Colonic mucosa (tissue), 4 donors: ENCODE data around the gene MORN5. TPM values are rescaled to one million over a fixed set of nuclear protein-coding genes. Genes with fewer than 3 reads are reported as not detected.

Source experiments
- DNase-seq: peaks from one replicate; pipeline ENCODE4 v3.0.0-alpha.2; 2020
- H3K27ac ChIP-seq: fragments of 200-600 bp; one replicate; pipeline ENCODE4 v1.8.0; 2021
- H3K27me3 ChIP-seq: fragments of 200-600 bp; one replicate; pipeline ENCODE4 v1.8.0; 2021
- H3K36me3 ChIP-seq: fragments of 200-600 bp; one replicate; pipeline ENCODE4 v1.8.0; 2021
- H3K4me1 ChIP-seq: fragments of 200-600 bp; one replicate; pipeline ENCODE4 v1.8.0; 2021; ENCODE audit warnings: mild to moderate bottlenecking
- H3K4me3 ChIP-seq: fragments of 200-600 bp; one replicate; pipeline ENCODE4 v1.8.0; 2021
- H3K9ac ChIP-seq, 2 donors: one replicate each; pipeline ENCODE4 v1.7.0; 2013; ENCODE audit warnings: control low read depth in 2 of 2, low read depth in 2 of 2, low read length in 2 of 2
- H3K9me3 ChIP-seq: fragments of 200-600 bp; one replicate; pipeline ENCODE4 v1.8.0; 2021
- intact Hi-C: fragments of 100-400 bp; cut with DNase I; formaldehyde crosslinking; loops from one replicate; pipeline ENCODE4 v1.14.1; 2022
- total RNA-seq, 2 donors: library from RNA; stranded (reverse); fragmentation: NEBNext Ultra II Directional in 1 of 2; extraction: Animal tissue kit (Norgen Biotek cat#: 25700) in 1 of 2; gene quantifications; one replicate each; pipeline ENCODE4 v1.2.1, GENCODE V29; 2021
- TF ChIP-seq, protein P1 (sequence below): fragments of 200-600 bp; IDR thresholded peaks from one replicate; pipeline ENCODE4 v1.8.0; 2022; ENCODE audit warnings: antibody characterized with exemption, mild to moderate bottlenecking
- donor health status: healthy.
- donor health status: DM: no; HTN: no; CAD: no.
- donor health status: DM: no; HTN: no; CAD: no.

The MORN5 gene
- total RNA-seq, 2 donors from 2014 or later: 7.0 TPM; not detected in 1

- TF ChIP-seq, protein P1, sequence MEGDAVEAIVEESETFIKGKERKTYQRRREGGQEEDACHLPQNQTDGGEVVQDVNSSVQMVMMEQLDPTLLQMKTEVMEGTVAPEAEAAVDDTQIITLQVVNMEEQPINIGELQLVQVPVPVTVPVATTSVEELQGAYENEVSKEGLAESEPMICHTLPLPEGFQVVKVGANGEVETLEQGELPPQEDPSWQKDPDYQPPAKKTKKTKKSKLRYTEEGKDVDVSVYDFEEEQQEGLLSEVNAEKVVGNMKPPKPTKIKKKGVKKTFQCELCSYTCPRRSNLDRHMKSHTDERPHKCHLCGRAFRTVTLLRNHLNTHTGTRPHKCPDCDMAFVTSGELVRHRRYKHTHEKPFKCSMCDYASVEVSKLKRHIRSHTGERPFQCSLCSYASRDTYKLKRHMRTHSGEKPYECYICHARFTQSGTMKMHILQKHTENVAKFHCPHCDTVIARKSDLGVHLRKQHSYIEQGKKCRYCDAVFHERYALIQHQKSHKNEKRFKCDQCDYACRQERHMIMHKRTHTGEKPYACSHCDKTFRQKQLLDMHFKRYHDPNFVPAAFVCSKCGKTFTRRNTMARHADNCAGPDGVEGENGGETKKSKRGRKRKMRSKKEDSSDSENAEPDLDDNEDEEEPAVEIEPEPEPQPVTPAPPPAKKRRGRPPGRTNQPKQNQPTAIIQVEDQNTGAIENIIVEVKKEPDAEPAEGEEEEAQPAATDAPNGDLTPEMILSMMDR: no peak
- no peak for DNase-seq
- Histone ChIP-seq H3K27me3 (no peaks in the 10 kb centered on the region), H3K9me3 (no peaks in the 10 kb centered on the region), H3K4me3 (no peak overlapping the region), H3K9ac (no peak overlapping the region), H3K36me3 (no peaks in the 10 kb centered on the region), H3K27ac (no peak overlapping the region), H3K4me1 (no peaks in the 10 kb centered on the region)
- intact Hi-C loops: no loop called here
Measured at GRCh38 chr9:122204055-122204454, 44.3 kb downstream of the MORN5 start.

- TF ChIP-seq, protein P1: no peak
- H3K4me3 ChIP-seq: no peak overlapping the region
- H3K36me3 ChIP-seq: no peaks in the 10 kb centered on the region
- H3K9ac ChIP-seq: no peak overlapping the region
- no peak overlapping the region for H3K27ac ChIP-seq
- DNase-seq: no peak
- H3K27me3 ChIP-seq: no peaks in the 10 kb centered on the region
- H3K9me3 ChIP-seq: no peaks in the 10 kb centered on the region
- intact Hi-C loops: no loop called here
- no peaks in the 10 kb centered on the region for H3K4me1 ChIP-seq
Measured at GRCh38 chr9:122204491-122204890, 44.8 kb downstream of the MORN5 start.

DNA sequence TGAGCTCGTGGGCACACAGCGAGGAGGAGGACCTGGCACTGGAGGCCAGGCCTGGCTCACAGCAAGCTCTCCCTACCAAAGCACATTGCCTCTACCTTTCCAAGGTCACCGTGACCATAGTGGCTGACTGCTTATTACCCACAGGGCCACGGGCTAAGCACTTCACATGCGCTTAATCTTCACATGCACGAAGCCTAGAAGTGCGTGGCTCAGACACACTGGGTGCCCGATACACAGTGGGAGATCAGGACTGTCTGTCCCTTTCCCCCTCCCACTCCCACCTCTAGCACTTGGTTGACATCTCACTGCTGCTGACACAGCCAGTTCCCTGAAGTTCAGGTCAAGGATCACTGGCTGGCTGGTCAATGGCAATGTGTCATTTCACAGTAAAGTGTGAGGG is 45.5 kb downstream of the MORN5 start:
- H3K9ac ChIP-seq: no peak overlapping the region
- H3K27ac ChIP-seq: no peak overlapping the region
- TF ChIP-seq, protein P1: no peak
- no peak for DNase-seq
- intact Hi-C loops: no loop called here
- H3K4me1 ChIP-seq: no peaks in the 10 kb centered on the region
- no peak overlapping the region for H3K4me3 ChIP-seq
- H3K27me3 ChIP-seq: no peaks in the 10 kb centered on the region
- H3K9me3 ChIP-seq: no peaks in the 10 kb centered on the region
- H3K36me3 ChIP-seq: no peaks in the 10 kb centered on the region

DNA sequence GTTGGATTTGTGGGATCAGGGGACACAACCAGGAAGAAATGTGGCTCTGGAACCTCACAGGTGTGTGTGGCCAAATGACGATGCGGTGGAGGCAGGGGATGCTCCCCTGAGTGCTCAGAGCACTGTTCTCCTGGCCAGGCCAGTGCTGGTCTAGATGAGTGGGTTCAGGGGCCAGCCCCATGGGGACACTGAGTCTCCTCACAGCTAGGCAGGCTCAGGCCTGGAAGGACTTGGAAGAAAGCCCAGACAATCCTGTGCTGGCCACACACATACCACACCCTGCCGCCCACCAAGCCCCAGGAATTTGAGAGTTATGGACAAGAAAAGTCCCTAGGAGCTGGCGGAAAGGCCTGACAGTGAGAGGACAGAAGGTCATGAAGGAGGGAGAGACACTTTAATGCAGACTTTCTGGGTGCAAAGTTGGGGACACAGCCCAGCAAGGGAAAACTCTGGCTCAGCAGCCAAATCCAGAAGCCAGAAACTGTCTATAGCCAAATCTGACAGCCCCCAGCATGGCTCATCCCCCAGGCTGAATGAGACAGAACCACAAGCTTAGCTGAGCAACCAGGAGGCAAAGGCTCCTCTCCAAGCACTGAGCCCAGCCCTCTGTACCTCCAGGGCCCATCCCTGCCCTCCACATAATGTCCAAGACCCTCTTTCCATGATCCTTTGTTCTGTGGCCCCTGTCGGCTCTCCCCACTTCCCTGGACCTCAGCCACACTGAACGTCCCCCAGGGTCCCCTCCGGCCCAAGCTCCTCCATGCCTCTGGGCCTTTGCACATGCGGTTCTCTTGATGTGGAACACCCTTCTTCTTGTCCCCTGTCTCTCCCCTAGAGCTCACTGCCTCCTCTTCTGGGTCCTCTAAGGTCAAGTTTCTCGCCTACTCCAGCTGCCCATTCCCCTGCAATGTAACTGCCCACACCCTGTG is 46.7 kb downstream of the MORN5 start:
- no peaks in the 10 kb centered on the region for H3K36me3 ChIP-seq
- intact Hi-C loops: no loop called here
- DNase-seq: no peak
- H3K27ac ChIP-seq: no peak overlapping the region
- no peak overlapping the region for H3K9ac ChIP-seq
- H3K4me3 ChIP-seq: no peak overlapping the region
- H3K9me3 ChIP-seq: no peaks in the 10 kb centered on the region
- no peaks in the 10 kb centered on the region for H3K4me1 ChIP-seq
- H3K27me3 ChIP-seq: peaks cover 3% of the 10 kb centered on the region
- TF ChIP-seq, protein P1: no peak

DNA sequence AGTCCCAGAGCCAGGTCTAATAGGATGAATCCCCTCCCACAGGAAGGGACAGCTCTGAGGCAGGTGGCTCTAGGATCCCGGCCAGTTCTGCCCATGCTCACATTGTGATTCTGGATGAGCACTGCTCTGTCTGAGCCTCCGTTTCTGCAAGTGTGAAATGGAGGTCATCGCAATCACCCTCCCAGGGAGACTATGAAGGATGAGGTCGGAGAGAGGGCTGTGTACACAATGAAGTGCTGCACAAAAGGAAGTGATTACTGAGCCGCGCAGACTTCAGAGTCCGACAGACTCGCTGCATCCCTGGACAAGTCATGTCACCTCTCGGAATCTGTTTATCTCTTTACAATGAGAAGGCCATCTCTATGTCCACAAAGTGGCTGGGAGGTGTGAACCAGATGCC is 47.4 kb downstream of the MORN5 start:
- H3K9ac ChIP-seq: no peak overlapping the region
- TF ChIP-seq, protein P1: no peak

More for the DNA sequence above, 47.4 kb downstream of the MORN5 start:
- Histone ChIP-seq H3K4me1 (no peaks in the 10 kb centered on the region), H3K9me3 (no peaks in the 10 kb centered on the region), H3K27ac (no peak overlapping the region), H3K4me3 (no peak overlapping the region), H3K36me3 (no peaks in the 10 kb centered on the region), H3K27me3 (peaks cover 10% of the 10 kb centered on the region)
- DNase-seq: no peak
- intact Hi-C loops: no loop called here
